Calu3 (cell line): Measurements from ENCODE around the gene LCE7A. TPM values are rescaled to one million over a fixed set of nuclear protein-coding genes. Genes with fewer than 3 reads are reported as not detected.

Experiments used
- BruUV-seq: library from RNA; stranded (reverse); fragments of 400-500 nt; replicated peaks from 2 replicates; lab custom pipeline; 2021; lab: Mats Ljungman, UMichigan
- CTCF ChIA-PET: fragments of 300-600 bp; sonication (Branson Sonifier 250); formaldehyde crosslinking; loops from one replicate; lab custom pipeline; 2022; ENCODE audit warnings: antibody characterized with exemption; lab: Charles Lee
- DNase-seq: peaks from one replicate; pipeline ENCODE4 v3.0.0; 2022
- H3K27ac Mint-ChIP-seq: one replicate; pipeline ENCODE4 v1.8.0; 2022; ENCODE audit warnings: mixed read lengths; ENCODE audit not compliant: unreplicated experiment
- H3K27me3 Mint-ChIP-seq: one replicate; pipeline ENCODE4 v1.8.0; 2022; ENCODE audit warnings: mixed read lengths; ENCODE audit not compliant: unreplicated experiment
- H3K36me3 Mint-ChIP-seq: one replicate; pipeline ENCODE4 v1.8.0; 2022; ENCODE audit warnings: mild to moderate bottlenecking, moderate library complexity, mixed read lengths; ENCODE audit not compliant: insufficient read depth, unreplicated experiment
- H3K4me1 Mint-ChIP-seq: one replicate; pipeline ENCODE4 v1.8.0; 2022; ENCODE audit warnings: mild to moderate bottlenecking, low read depth, mixed read lengths; ENCODE audit not compliant: unreplicated experiment
- H3K4me3 Mint-ChIP-seq: one replicate; pipeline ENCODE4 v1.8.0; 2022; ENCODE audit warnings: mild to moderate bottlenecking, low read depth, moderate library complexity, mixed read lengths; ENCODE audit not compliant: unreplicated experiment
- H3K9me3 Mint-ChIP-seq: one replicate; pipeline ENCODE4 v1.8.0; 2022; ENCODE audit warnings: low read depth, mixed read lengths; ENCODE audit not compliant: unreplicated experiment
- CTCF ChIP-seq: fragments of 200-600 bp; IDR thresholded peaks from one replicate; pipeline ENCODE4 v1.8.0; 2022; ENCODE audit warnings: antibody characterized with exemption; ENCODE audit not compliant: unreplicated experiment
- intact Hi-C: fragments of 100-400 bp; cut with micrococcal nuclease; formaldehyde crosslinking; loops from one replicate; pipeline ENCODE4 v1.10.0; 2022; ENCODE audit not compliant: unreplicated experiment
- total RNA-seq: library from RNA; stranded (reverse); gene quantifications from 2 replicates; pipeline ENCODE4 v1.2.3, GENCODE V29; 2022

LCE7A gene
- total RNA-seq, 1 experiment from 2014 or later: not detected

DNA sequence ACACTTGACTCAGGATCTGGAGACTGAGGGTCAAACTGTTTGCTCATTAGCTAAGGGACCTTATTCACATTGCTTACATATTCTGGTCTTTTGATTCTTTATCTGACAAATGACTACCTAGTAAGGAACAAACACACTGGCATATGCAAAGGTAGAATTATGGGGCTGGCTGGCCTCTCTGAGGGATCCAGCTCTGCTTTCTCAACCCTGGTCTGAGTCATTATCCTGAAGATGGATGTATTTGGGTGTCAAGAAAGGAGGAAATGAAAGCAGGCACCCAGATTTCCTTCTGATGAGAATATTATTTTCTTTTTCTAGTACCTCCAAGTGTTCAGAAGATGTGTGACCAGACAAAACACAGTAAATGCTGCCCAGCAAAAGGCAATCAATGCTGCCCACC, 24.3 kb downstream of the LCE7A start:
- Mint-ChIP-seq H3K4me3 (no peak overlapping the region), H3K4me1 (no peaks in the 10 kb centered on the region), H3K27me3 (peaks cover 15% of the 10 kb centered on the region), H3K36me3 (no peaks in the 10 kb centered on the region), H3K9me3 (no peaks in the 10 kb centered on the region), H3K27ac (no peak overlapping the region)
- TF ChIP-seq CTCF: no peak
- DNase-seq: no peak
- CTCF ChIA-PET: interaction anchor here (0.6 to 0.7 kb wide), 3 partner anchors 22 to 309 kb away, joined by 3 to 7 read pairs (median 3); no protein-coding TSS in a partner anchor
- BruUV-seq: no TSS peak
- intact Hi-C loops: no loop called here

DNA sequence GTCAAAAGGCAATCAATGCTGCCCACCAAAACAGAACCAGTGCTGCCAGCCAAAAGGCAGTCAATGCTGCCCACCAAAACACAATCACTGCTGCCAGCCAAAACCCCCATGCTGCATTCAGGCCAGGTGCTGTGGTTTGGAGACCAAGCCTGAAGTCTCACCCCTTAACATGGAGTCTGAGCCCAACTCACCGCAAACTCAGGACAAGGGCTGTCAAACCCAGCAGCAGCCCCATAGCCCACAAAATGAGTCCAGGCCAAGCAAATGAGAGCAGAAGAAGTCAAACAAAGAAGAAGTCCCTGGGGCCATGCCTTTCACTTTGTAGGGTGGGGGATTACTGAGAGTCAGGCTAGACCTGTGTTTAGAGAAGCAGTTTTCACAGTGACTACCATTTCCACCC, 24.7 kb downstream of the LCE7A start:
- DNase-seq: no peak
- intact Hi-C loops: no loop called here
- Mint-ChIP-seq H3K36me3 (no peaks in the 10 kb centered on the region), H3K27ac (no peak overlapping the region), H3K4me1 (no peaks in the 10 kb centered on the region), H3K4me3 (no peak overlapping the region), H3K9me3 (no peaks in the 10 kb centered on the region), H3K27me3 (peaks cover 19% of the 10 kb centered on the region)
- CTCF ChIA-PET: interaction anchor here (0.6 to 0.7 kb wide), 2 partner anchors 29 to 308 kb away, joined by 3 to 7 read pairs; no protein-coding TSS in a partner anchor
- no peak for TF ChIP-seq CTCF
- BruUV-seq: no TSS peak

- TF ChIP-seq CTCF: no peak
- CTCF ChIA-PET: interaction anchor here (0.6 kb wide), 1 partner anchor 1037 kb away, joined by 5 read pairs; no protein-coding TSS in a partner anchor
- H3K27me3 Mint-ChIP-seq: peaks cover 25% of the 10 kb centered on the region
- no peaks in the 10 kb centered on the region for H3K4me1 Mint-ChIP-seq
- H3K27ac Mint-ChIP-seq: no peak overlapping the region
- no TSS peak for BruUV-seq
- H3K4me3 Mint-ChIP-seq: no peak overlapping the region
- intact Hi-C loops: no loop called here
- DNase-seq: no peak
- H3K36me3 Mint-ChIP-seq: no peaks in the 10 kb centered on the region
- no peaks in the 10 kb centered on the region for H3K9me3 Mint-ChIP-seq
Observed at GRCh38 chr1:152884966-152885624, 25.3 kb downstream of the LCE7A start.

DNA sequence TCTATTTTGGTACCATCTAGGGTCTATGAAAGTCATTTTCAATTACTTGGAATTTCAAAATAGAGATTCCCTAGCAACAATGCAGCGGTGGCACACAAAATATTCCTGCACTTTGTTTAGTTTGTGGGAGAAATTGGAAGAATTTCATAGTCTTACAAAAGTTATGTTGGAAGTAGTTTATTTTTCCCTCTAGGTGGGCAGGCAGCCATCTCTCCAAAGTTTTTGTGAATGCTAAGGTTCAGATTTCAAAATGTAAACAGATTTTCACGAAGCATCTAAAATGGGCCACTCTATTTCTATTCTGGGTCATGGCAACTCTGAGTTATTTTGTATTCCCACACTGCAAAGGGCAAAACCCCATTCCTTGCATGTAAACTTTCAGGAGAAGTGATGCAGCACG, 26.3 kb downstream of the LCE7A start:
- H3K27me3 Mint-ChIP-seq: peaks cover 31% of the 10 kb centered on the region
- no peak overlapping the region for H3K27ac Mint-ChIP-seq
- H3K36me3 Mint-ChIP-seq: no peaks in the 10 kb centered on the region
- CTCF ChIA-PET: no interaction called here
- no peak overlapping the region for H3K4me3 Mint-ChIP-seq
- no peak for DNase-seq
- no TSS peak for BruUV-seq
- H3K9me3 Mint-ChIP-seq: no peaks in the 10 kb centered on the region
- no peaks in the 10 kb centered on the region for H3K4me1 Mint-ChIP-seq
- no peak for TF ChIP-seq CTCF
- intact Hi-C loops: no loop called here
